Subcutaneous abdominal adipose tissue (tissue), 5 donors: ENCODE results near the gene NUDT13.
"Not testable (repeated sequence)": the region's sequence is repeated elsewhere in the genome, so short reads cannot be mapped to it uniquely, and the experiment has no call there.

Experiments
- H3K27ac ChIP-seq: one replicate; pipeline ENCODE4 v1.7.0; 2013; ENCODE audit warnings: low read depth, mild to moderate bottlenecking, inconsistent platforms, low read length, moderate library complexity
- H3K27me3 ChIP-seq, 5 donors: one replicate each; pipeline ENCODE4 v1.7.0; 2013; ENCODE audit warnings: low read length in 5 of 5, inconsistent platforms in 1 of 5; ENCODE audit not compliant: control insufficient read depth in 5 of 5, insufficient read depth in 4 of 5
- H3K36me3 ChIP-seq, 5 donors: one replicate each; pipeline ENCODE4 v1.7.0; 2013; ENCODE audit warnings: low read length in 5 of 5; ENCODE audit not compliant: control insufficient read depth in 5 of 5, insufficient read depth in 5 of 5
- H3K4me1 ChIP-seq, 5 donors: one replicate each; pipeline ENCODE4 v1.7.0; 2013; ENCODE audit warnings: low read length in 5 of 5, mild to moderate bottlenecking in 3 of 5, moderate library complexity in 1 of 5; ENCODE audit not compliant: control insufficient read depth in 5 of 5, insufficient read depth in 5 of 5
- H3K4me3 ChIP-seq, 5 donors: one replicate each; pipeline ENCODE4 v1.7.0; 2013; ENCODE audit warnings: low read length in 5 of 5, low read depth in 1 of 5
- H3K9ac ChIP-seq, 5 donors: one replicate each; pipeline ENCODE4 v1.7.0; 2013; ENCODE audit warnings: low read length in 5 of 5, mild to moderate bottlenecking in 4 of 5, moderate library complexity in 3 of 5
- H3K9me3 ChIP-seq, 5 donors: one replicate each; pipeline ENCODE4 v1.7.0; 2013; ENCODE audit warnings: low read length in 5 of 5; ENCODE audit not compliant: control insufficient read depth in 5 of 5
- donor health status: healthy.
- donor health status: healthy.
- donor health status: healthy.
- donor health status: healthy.
- donor health status: healthy.

The NUDT13 gene

GRCh38 chr10:73097305-73097670 is 13.0 kb upstream of the NUDT13 start:
- Histone ChIP-seq H3K9me3 (no peaks in the 10 kb centered on the region), H3K27me3 (no peaks in the 10 kb centered on the region), H3K9ac (peak overlapping the region; percentile 55 to 97 (median 85)), H3K27ac (peak overlapping the region; percentile 99), H3K4me1 (peaks cover 2 to 29% (median 15%) of the 10 kb centered on the region in 5 donors), H3K4me3 (peak overlapping the region; percentile 44 to 91 (median 68)), H3K36me3 (no peaks in the 10 kb centered on the region)

GRCh38 chr10:73099141-73099540 is 11.1 kb upstream of the NUDT13 start:
- Histone ChIP-seq H3K4me1 (peaks cover 2 to 27% (median 11%) of the 10 kb centered on the region in 5 donors), H3K9me3 (no peaks in the 10 kb centered on the region), H3K27ac (no peak overlapping the region), H3K9ac (no peak overlapping the region), H3K4me3 (no peak overlapping the region), H3K27me3 (no peaks in the 10 kb centered on the region), H3K36me3 (peaks cover 0 to 4% (median 0%) of the 10 kb centered on the region in 5 donors)

- Histone ChIP-seq H3K9me3 (no peaks in the 10 kb centered on the region), H3K4me3 (no peak overlapping the region), H3K27me3 (no peaks in the 10 kb centered on the region), H3K9ac (no peak overlapping the region), H3K4me1 (peaks cover 0 to 8% (median 2%) of the 10 kb centered on the region in 5 donors), H3K36me3 (peaks cover 0 to 4% (median 0%) of the 10 kb centered on the region in 5 donors), H3K27ac (no peak overlapping the region)
Measured at GRCh38 chr10:73106301-73106700, 4.0 kb upstream of the NUDT13 start.

GRCh38 chr10:73109248-73109652 is 1.0 kb upstream of the NUDT13 start:
- not testable (repeated sequence) for H3K9me3 ChIP-seq, H3K27me3 ChIP-seq, H3K4me3 ChIP-seq, H3K9ac ChIP-seq, H3K36me3 ChIP-seq, H3K27ac ChIP-seq, H3K4me1 ChIP-seq

GRCh38 chr10:73112032-73112431 is 1.8 kb downstream of the NUDT13 start:
- not testable (repeated sequence) for H3K9ac ChIP-seq, H3K9me3 ChIP-seq, H3K36me3 ChIP-seq, H3K4me3 ChIP-seq, H3K4me1 ChIP-seq, H3K27me3 ChIP-seq
- H3K27ac ChIP-seq, result peak overlapping the region; percentile 90

- H3K4me3 ChIP-seq, result no peak overlapping the region
- H3K4me1 ChIP-seq, result peaks cover 4 to 16% (median 7%) of the 10 kb centered on the region in 5 donors
- no peak overlapping the region for H3K9ac ChIP-seq
- H3K36me3 ChIP-seq, result peaks cover 0 to 3% (median 0%) of the 10 kb centered on the region in 5 donors
- H3K27ac ChIP-seq, result no peak overlapping the region
- no peaks in the 10 kb centered on the region for H3K27me3 ChIP-seq
- H3K9me3 ChIP-seq, result no peaks in the 10 kb centered on the region
Measured at GRCh38 chr10:73113551-73113950, 3.3 kb downstream of the NUDT13 start.

GRCh38 chr10:73116017-73116416 is 5.8 kb downstream of the NUDT13 start:
- H3K36me3 ChIP-seq, result peaks cover 0 to 10% (median 0%) of the 10 kb centered on the region in 5 donors
- peaks cover 2 to 9% (median 7%) of the 10 kb centered on the region in 5 donors for H3K4me1 ChIP-seq
- no peaks in the 10 kb centered on the region for H3K27me3 ChIP-seq
- no peak overlapping the region for H3K9ac ChIP-seq
- no peak overlapping the region for H3K27ac ChIP-seq
- no peak overlapping the region for H3K4me3 ChIP-seq
- H3K9me3 ChIP-seq, result no peaks in the 10 kb centered on the region

GRCh38 chr10:73117976-73118743 is 7.9 kb downstream of the NUDT13 start:
- Histone ChIP-seq H3K9ac (peak overlapping the region in 1 of 5 donors; percentile 58), H3K27ac (peak overlapping the region; percentile 32), H3K27me3 (no peaks in the 10 kb centered on the region), H3K4me1 (peaks cover 2 to 9% (median 7%) of the 10 kb centered on the region in 5 donors), H3K4me3 (no peak overlapping the region), H3K36me3 (peaks cover 0 to 16% (median 5%) of the 10 kb centered on the region in 5 donors), H3K9me3 (no peaks in the 10 kb centered on the region)

- Histone ChIP-seq H3K4me3 (no peak overlapping the region), H3K4me1 (peaks cover 2 to 9% (median 7%) of the 10 kb centered on the region in 5 donors), H3K27ac (no peak overlapping the region), H3K9me3 (no peaks in the 10 kb centered on the region), H3K9ac (no peak overlapping the region), H3K27me3 (no peaks in the 10 kb centered on the region), H3K36me3 (peaks cover 6 to 25% (median 10%) of the 10 kb centered on the region in 5 donors)
Measured at GRCh38 chr10:73119457-73119856, 9.2 kb downstream of the NUDT13 start.

- Histone ChIP-seq H3K27ac (no peak overlapping the region), H3K9ac (no peak overlapping the region), H3K36me3 (peaks cover 6 to 28% (median 12%) of the 10 kb centered on the region in 5 donors), H3K4me1 (peaks cover 2 to 9% (median 7%) of the 10 kb centered on the region in 5 donors), H3K9me3 (no peaks in the 10 kb centered on the region), H3K27me3 (no peaks in the 10 kb centered on the region), H3K4me3 (no peak overlapping the region)
Measured at GRCh38 chr10:73119952-73120351, 9.7 kb downstream of the NUDT13 start.
